ENCODE data around the gene DUSP5. TPM values are rescaled to one million over a fixed set of nuclear protein-coding genes. Genes with fewer than 3 reads are reported as not detected.
"Not testable (repeated sequence)": the region's sequence is repeated elsewhere in the genome, so short reads cannot be mapped to it uniquely, and the experiment has no call there.

The DUSP5 gene
- total RNA-seq = 64.2 TPM

DNA sequence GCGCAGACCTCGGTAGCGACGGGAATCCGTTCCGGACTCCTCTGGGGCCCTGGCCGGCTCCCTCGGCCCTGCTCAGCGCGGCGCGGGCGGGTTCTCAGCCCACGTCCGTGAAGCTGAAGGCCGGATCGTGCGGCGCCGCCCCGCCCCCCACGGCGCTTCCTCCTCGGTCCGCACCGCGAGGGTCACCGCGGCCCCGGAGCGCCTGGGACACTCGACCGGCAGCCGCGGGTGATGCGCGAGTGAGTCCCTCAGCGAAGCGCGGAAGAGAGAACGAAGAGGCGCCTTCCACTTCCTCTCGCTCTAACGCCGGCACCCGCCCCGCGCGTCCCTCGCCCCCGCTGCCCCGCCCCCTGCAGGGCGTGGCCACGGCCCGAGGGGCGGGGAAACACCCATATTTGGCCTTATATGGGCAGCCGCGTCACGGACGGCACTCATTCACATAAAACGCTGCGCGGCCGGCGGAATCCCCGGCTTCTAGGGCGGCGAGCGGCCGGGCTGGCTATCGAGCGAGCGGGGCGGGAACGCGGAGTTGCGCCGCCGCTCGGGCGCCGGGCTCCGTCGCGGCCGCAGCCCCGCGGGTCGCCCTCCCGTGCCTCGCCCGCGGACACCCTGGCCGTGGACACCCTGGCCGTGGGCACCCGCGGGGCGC, at the start of gene DUSP5:
Gene DUSP5 (plus strand): TSS at position 470 of the 649 bp plus-strand sequence. CDS start 215 bp downstream, outside the sequence.
- H3K9me3 ChIP-seq (ENCODE audit: low read depth, low read length) = no peaks in the 10 kb centered on the region
- peak within 1 kb of the TSS; percentile 65 for H3K4me3 ChIP-seq (ENCODE audit: low read length)
- H3K27me3 ChIP-seq (ENCODE audit: insufficient read depth, low read length) = peaks cover 23% of the 10 kb centered on the region
- peaks cover 55% of the 10 kb centered on the region for H3K4me1 ChIP-seq (ENCODE audit: insufficient read depth, low read length)

DNA sequence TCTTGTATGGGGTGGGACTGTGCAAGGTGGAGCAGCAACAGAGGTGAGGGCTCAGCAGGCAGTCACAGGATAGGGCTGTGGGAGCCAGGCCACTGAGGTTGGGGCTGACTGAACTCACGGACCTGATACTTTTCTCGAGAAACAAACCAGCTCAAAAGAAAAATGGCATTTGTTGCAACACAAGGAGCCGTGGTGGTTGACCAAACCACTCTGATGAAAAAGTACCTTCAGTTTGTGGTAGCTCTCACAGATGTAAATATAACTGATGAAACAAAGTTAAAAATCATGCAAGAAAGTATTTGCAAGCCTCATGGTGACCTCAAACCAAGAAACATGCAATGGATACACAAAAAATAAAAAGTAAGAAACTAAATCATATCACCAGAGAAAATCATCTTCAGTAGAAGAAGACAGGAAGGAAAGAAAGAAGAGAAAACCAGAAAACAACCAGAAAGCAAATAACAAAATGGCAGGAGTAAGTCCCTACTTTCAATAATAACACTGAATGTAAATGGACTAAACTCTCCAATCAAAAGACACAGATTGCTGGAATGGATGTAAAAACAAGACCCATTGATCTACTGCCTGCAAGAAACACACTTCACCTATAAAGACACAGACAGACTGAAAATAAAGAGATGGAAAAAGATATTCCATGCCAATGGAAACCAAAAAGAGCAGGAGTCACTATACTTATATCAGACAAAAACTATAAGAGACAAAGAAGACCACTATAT, 48.9 kb upstream of the DUSP5 start:
- Histone ChIP-seq H3K4me1 (ENCODE audit: insufficient read depth, low read length) (peaks cover 7% of the 10 kb centered on the region), H3K9me3 (ENCODE audit: low read depth, low read length) (no peaks in the 10 kb centered on the region), H3K4me3 (ENCODE audit: low read length) (no peak overlapping the region), H3K27me3 (ENCODE audit: insufficient read depth, low read length) (no peaks in the 10 kb centered on the region)

- H3K4me1 ChIP-seq (ENCODE audit: insufficient read depth, low read length) = peaks cover 49% of the 10 kb centered on the region
- no peaks in the 10 kb centered on the region for H3K27me3 ChIP-seq (ENCODE audit: insufficient read depth, low read length)
- no peaks in the 10 kb centered on the region for H3K9me3 ChIP-seq (ENCODE audit: low read depth, low read length)
- H3K4me3 ChIP-seq (ENCODE audit: low read length) = no peak overlapping the region
Measured at GRCh38 chr10:110455446-110455845, 42.3 kb upstream of the DUSP5 start.

GRCh38 chr10:110456046-110456445, 41.7 kb upstream of the DUSP5 start:
- no peak overlapping the region for H3K4me3 ChIP-seq (ENCODE audit: low read length)
- peaks cover 55% of the 10 kb centered on the region for H3K4me1 ChIP-seq (ENCODE audit: insufficient read depth, low read length)
- no peaks in the 10 kb centered on the region for H3K27me3 ChIP-seq (ENCODE audit: insufficient read depth, low read length)
- H3K9me3 ChIP-seq (ENCODE audit: low read depth, low read length) = no peaks in the 10 kb centered on the region

GRCh38 chr10:110456523-110457091, 41.1 kb upstream of the DUSP5 start:
- no peak overlapping the region for H3K4me3 ChIP-seq (ENCODE audit: low read length)
- H3K27me3 ChIP-seq (ENCODE audit: insufficient read depth, low read length) = no peaks in the 10 kb centered on the region
- H3K4me1 ChIP-seq (ENCODE audit: insufficient read depth, low read length) = peaks cover 59% of the 10 kb centered on the region
- no peaks in the 10 kb centered on the region for H3K9me3 ChIP-seq (ENCODE audit: low read depth, low read length)

DNA sequence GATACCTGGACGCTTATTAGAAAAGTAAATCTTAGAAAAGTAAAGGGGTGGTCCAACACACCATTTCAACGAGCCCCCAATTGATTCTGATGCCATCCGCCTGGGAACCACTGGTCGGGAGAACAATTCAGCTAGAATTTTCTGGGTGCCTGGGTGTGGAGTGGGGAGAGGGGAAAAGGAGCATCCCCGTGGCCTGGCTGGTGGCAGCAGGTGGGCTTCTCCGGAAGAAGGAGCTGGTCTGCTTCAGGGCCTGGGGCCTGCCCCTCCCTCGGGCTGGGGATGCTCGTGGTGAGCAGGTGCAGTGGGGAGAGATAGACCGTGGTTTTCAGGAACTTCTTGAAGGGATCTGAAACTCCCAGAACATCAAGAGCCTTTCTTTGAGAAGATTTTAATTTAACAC, 39.9 kb upstream of the DUSP5 start:
- Histone ChIP-seq H3K4me1 (ENCODE audit: insufficient read depth, low read length) (peaks cover 59% of the 10 kb centered on the region), H3K9me3 (ENCODE audit: low read depth, low read length) (no peaks in the 10 kb centered on the region), H3K4me3 (ENCODE audit: low read length) (no peak overlapping the region), H3K27me3 (ENCODE audit: insufficient read depth, low read length) (no peaks in the 10 kb centered on the region)

DNA sequence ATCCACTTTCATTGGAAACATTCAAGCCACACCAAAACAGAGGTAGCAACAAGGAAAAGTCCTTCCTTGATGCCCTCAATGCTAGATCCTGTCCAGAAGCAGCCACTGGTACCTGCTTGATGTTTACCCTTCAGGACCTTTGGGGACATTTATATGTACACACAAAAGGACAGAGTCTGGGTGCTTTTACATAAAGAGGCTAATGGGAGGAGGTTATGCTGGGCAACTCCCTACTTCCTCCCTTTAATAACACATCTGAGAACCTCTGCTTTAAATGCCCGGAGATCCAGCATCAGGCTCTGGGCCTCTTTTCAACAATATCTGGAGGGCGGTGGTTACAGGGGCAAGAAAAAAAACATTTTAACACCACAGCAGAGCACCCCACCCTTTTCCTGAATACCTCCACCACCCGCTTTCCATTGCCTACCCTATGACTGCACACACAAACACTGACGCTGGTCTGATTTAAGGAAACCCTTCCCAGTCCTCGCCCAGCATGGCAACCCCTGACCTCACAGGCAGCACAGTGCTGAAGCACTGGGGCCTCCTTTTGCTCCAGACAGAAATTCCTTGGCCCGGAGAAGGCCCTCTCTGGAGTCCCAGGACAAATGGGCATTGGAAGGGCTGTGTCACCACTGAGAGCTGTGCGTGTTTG, 39.3 kb upstream of the DUSP5 start:
- Histone ChIP-seq H3K27me3 (ENCODE audit: insufficient read depth, low read length) (no peaks in the 10 kb centered on the region), H3K4me3 (ENCODE audit: low read length) (no peak overlapping the region), H3K9me3 (ENCODE audit: low read depth, low read length) (no peaks in the 10 kb centered on the region), H3K4me1 (ENCODE audit: insufficient read depth, low read length) (peaks cover 59% of the 10 kb centered on the region)

DNA sequence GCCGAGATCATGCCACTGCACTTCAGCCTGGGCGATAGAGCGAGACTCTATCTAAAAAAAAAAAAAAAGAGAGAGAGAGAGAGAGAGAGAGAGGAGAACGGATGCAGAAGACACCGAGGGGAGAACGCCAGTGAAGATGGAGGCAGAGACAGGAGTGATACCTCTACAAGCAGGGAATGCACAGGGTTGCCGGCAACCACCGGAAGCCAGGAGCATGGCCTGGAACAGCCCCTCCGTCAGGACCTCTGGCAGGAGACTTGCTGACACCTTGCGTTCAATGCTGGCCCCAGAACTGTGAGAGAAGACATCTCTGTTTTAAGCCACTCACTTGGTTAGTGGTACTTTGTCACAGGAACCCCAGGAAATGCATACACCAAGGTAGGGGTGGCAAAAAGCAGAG, 38.1 kb upstream of the DUSP5 start:
- Histone ChIP-seq H3K4me1 (ENCODE audit: insufficient read depth, low read length) (peaks cover 59% of the 10 kb centered on the region), H3K27me3 (ENCODE audit: insufficient read depth, low read length) (no peaks in the 10 kb centered on the region), H3K9me3 (ENCODE audit: low read depth, low read length) (no peaks in the 10 kb centered on the region), H3K4me3 (ENCODE audit: low read length) (no peak overlapping the region)

DNA sequence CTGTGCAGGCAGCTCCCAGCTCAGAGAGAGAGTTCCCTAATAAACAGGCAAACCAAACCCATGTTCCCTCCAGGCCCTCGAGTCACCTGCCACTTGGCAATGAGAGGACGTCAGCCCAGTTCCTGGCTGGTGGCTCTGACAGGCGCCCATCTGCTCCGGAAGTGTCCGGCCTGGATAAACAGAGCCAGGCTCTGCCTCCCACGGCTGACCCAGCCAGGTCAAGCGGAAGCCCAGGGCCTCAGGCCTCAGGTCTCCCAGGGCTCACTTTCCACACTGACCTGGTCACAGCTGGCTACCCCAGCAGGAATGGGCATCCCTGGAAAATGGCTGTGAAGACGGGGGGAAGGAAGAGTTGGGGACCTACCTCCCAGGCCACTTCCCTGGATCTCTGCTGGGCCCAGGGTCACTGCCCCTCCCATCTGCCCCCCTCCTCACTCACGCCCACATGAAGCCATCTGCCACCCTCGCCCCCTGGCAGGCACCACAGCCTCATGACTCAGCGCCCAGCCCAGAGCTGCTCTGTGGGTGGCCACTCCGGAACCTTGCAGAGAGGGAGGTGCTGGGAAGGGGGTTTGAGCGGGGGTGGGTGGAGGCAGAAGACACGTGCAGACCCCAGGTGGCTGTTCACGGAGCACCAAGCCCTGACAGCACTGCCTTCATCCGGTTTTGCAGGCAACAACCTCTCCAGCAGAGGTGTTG, 37.4 kb upstream of the DUSP5 start:
- Histone ChIP-seq H3K4me3 (ENCODE audit: low read length) (no peak overlapping the region), H3K4me1 (ENCODE audit: insufficient read depth, low read length) (peaks cover 58% of the 10 kb centered on the region)

GRCh38 chr10:110461088-110461487, 36.6 kb upstream of the DUSP5 start:
- Histone ChIP-seq H3K27me3 (ENCODE audit: insufficient read depth, low read length) (no peaks in the 10 kb centered on the region), H3K4me1 (ENCODE audit: insufficient read depth, low read length) (peaks cover 49% of the 10 kb centered on the region), H3K9me3 (ENCODE audit: low read depth, low read length) (no peaks in the 10 kb centered on the region), H3K4me3 (ENCODE audit: low read length) (no peak overlapping the region)

More for the DNA sequence above, 37.4 kb upstream of the DUSP5 start:
- H3K9me3 ChIP-seq (ENCODE audit: low read depth, low read length) = no peaks in the 10 kb centered on the region
- no peaks in the 10 kb centered on the region for H3K27me3 ChIP-seq (ENCODE audit: insufficient read depth, low read length)

GRCh38 chr10:110461530-110461929, 36.2 kb upstream of the DUSP5 start:
- Histone ChIP-seq H3K4me3 (ENCODE audit: low read length) (no peak overlapping the region), H3K4me1 (ENCODE audit: insufficient read depth, low read length) (peaks cover 45% of the 10 kb centered on the region), H3K9me3 (ENCODE audit: low read depth, low read length) (no peaks in the 10 kb centered on the region), H3K27me3 (ENCODE audit: insufficient read depth, low read length) (no peaks in the 10 kb centered on the region)

DNA sequence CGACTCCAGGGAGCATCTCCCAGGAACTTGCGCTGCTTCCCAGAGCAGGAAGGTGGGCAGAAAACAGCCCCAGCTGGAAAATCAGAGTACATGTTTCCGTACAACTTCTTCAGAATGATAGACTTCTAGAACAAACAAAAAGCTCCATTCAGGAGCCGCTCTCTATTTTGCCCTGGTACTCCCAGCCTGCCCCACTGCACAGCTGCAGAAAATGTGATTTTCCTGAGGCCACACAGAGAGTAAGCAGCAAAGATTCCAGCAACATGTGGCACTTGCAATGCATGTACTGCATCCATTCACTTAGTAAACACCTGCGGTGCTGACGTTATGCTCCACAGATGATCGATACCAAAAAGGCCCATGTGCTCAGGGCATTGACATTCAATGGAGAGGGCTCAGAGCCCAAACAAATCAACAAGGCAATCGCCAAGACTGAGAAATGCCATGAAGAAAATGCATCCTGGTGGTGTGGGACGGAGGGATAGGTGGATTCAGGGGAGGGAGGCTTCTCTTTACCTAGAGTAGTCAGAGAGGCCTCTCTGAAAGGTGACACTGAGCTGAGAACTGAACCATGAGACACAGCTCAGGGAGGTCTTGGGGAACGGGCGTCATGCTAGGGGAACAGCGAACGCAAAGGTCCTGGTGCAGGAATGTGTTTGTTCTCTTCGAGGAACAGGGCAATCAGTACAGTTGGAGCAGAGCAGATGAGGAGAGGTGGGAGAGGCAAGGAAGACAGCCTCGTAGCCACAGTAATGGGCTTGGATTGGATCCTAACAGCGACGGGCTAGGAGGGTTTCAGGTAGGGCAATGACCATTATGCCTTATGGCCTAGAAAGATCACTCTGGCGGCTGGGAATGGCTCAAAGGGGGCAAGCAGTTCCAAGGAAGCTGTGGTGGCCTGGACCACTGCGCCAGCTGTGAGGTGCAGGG, 35.3 kb upstream of the DUSP5 start:
- Histone ChIP-seq H3K4me1 (ENCODE audit: insufficient read depth, low read length) (peaks cover 38% of the 10 kb centered on the region), H3K9me3 (ENCODE audit: low read depth, low read length) (no peaks in the 10 kb centered on the region), H3K4me3 (ENCODE audit: low read length) (no peak overlapping the region), H3K27me3 (ENCODE audit: insufficient read depth, low read length) (no peaks in the 10 kb centered on the region)

GRCh38 chr10:110468258-110468657, 29.4 kb upstream of the DUSP5 start:
- not testable (repeated sequence) for H3K4me3 ChIP-seq (ENCODE audit: low read length); H3K27me3 ChIP-seq (ENCODE audit: insufficient read depth, low read length); H3K9me3 ChIP-seq (ENCODE audit: low read depth, low read length); H3K4me1 ChIP-seq (ENCODE audit: insufficient read depth, low read length)

- H3K27me3 ChIP-seq (ENCODE audit: insufficient read depth, low read length) = not testable (repeated sequence)
Measured at GRCh38 chr10:110470541-110470940, 27.2 kb upstream of the DUSP5 start.

More at GRCh38 chr10:110470541-110470940, 27.2 kb upstream of the DUSP5 start:
- H3K9me3 ChIP-seq (ENCODE audit: low read depth, low read length); H3K4me1 ChIP-seq (ENCODE audit: insufficient read depth, low read length); H3K4me3 ChIP-seq (ENCODE audit: low read length): not testable (repeated sequence)

Data from mononuclear cell (primary cell).